ENCODE data around the gene PARP11.

PARP11 gene

DNA sequence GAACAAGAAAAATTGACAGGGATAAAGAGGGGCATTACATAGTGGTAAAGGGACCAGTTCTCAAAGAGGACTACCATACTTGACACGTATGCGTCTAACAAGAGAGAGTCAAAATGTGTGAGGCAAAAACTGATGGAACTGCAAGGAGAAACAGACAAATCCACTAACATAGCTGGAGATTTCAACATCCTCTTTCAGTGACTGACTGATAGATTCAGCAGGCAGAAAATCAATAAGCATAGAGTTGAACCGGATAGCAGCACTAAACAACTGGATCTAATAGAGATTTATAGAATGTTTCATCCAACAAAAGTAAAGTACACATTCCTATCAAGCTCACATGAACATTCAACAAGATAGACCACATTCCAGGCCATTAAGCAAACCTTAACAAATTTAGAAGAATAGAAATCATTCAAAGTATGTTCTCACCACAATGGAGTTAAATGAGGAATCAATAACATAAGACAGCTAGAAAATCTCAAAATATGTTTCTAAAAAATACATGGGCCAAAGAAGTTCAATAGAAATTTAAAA lies 104.2 kb downstream of the PARP11 start:
- no peak for DNase-seq

DNA sequence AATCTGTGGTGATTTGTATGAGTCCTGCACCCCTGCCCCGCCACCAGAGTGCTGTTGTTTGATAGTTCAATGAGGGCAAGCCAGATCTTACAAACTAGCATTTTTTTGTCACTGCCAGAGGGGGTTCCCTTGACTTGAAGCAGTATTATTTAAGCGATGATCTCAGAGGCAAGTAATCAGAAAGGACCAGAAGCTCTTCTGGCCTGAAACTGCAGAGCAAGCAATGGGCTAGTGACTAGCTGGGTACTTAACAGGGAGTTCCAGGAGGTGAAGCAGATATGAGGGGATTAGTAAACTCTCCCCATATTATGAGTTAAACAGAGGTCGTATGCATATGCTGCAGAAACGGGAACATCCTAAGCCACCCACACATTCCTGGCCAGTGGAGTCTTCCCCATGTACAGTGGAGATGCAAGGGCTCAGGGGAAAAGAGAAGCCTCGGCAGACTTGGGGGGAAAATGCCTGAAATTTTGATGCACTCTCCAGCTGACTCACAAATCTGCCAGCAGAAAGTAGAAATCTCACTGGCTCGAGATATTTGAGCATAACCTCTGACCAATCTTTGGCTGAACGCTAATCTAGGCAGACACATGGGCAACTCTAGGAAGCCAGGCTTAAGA lies 112.0 kb downstream of the PARP11 start:
- no peak for DNase-seq

DNA sequence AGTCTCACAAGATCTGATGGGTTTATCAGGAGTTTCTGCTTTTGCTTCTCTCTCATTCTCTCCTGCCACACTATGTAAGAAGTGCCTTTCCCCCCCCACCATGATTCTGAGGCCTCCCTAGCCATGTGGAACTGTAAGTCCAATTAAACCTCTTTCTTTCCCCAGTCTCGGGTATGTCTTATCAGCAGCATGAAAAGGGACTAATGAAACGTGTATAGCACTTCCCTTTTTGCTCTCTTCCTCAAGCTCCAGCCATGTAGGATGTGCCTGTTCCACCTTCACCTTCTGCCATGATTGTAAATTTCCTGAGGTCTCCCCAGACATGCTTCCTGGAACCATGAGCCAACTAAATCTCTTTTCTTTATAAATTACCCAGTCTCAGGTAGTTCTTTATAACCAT lies 113.3 kb downstream of the PARP11 start:
- no peak for DNase-seq
